ENCODE results near the gene NPHP4.

DNA sequence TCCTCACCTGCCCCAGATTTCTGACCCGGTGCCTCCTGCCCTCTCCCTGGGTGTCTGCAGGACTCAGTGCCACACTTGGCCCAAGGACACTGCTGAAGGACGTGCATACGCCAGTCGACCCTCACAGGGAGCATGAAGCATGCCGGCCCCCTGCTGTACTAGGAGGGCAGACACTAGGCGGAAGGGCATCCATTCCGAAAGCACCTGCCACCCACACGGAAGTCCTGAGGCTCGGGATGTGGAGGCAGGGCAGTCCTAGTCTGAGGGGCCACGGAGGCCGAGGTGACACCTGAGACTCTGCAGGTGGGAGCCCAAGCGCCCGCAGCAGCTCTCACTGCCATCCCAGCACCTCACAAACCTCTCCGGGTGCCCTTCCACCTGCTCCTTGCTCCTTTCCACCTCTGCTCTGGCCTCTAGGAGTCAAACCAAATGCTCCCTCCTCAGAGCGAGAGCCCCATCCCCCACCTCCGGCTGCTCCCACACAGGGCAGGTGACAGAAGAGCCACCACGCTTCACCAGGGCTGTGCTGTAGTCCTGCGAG is 2.4 kb downstream of the NPHP4 start:
- TF ChIP-seq, protein P1, sequence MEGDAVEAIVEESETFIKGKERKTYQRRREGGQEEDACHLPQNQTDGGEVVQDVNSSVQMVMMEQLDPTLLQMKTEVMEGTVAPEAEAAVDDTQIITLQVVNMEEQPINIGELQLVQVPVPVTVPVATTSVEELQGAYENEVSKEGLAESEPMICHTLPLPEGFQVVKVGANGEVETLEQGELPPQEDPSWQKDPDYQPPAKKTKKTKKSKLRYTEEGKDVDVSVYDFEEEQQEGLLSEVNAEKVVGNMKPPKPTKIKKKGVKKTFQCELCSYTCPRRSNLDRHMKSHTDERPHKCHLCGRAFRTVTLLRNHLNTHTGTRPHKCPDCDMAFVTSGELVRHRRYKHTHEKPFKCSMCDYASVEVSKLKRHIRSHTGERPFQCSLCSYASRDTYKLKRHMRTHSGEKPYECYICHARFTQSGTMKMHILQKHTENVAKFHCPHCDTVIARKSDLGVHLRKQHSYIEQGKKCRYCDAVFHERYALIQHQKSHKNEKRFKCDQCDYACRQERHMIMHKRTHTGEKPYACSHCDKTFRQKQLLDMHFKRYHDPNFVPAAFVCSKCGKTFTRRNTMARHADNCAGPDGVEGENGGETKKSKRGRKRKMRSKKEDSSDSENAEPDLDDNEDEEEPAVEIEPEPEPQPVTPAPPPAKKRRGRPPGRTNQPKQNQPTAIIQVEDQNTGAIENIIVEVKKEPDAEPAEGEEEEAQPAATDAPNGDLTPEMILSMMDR (conservative IDR thresholded peaks at IDR 0.05; ENCODE audit: low read depth, low read length), result no peak
- TF ChIP-seq EZH2 (IDR thresholded peaks at IDR 0.05; ENCODE audit: low read length, unreplicated experiment) (no peak), EZH2phosphoT487 (IDR thresholded peaks at IDR 0.05; ENCODE audit: borderline replicate concordance, low read length) (no peak)
